ENCODE measurements around the gene MUC5B. TPM values are rescaled to one million over a fixed set of nuclear protein-coding genes. Genes with fewer than 3 reads are reported as not detected.

Gene MUC5B
- total RNA-seq, 1 donor from 2014 or later: not detected

DNA sequence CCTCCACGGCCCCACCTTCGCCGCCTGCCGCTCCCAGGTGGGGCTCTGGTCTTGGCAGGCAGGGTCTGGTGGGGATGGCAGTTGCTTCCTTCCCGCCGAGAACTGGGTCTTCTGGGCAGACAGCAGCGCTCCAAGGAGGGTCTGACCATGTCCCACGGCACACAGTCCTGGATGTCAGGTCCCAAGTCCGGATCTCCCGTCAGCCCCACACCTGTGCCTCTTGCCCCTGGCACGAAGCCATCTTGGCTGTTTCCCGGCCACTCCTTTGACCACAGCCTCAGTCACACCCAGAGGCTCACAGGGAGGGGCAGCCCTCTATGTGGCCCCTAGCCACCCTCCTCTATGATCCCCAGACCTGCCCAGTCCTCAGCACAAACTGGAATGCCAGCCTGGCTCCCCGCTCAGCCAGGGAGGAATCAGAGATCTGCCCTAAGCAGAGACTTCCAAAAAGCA is 14.3 kb downstream of the MUC5B start:
- Mint-ChIP-seq H3K27me3 (ENCODE audit: unreplicated experiment) (peaks cover 2% of the 10 kb centered on the region), H3K27ac (ENCODE audit: unreplicated experiment) (no peak overlapping the region), H3K4me1 (ENCODE audit: low read depth, unreplicated experiment) (no peaks in the 10 kb centered on the region), H3K36me3 (ENCODE audit: unreplicated experiment) (no peaks in the 10 kb centered on the region), H3K4me3 (ENCODE audit: unreplicated experiment) (no peak overlapping the region), H3K9me3 (ENCODE audit: unreplicated experiment) (peaks cover 2% of the 10 kb centered on the region)
- DNase-seq: peak; percentile 5
- TF ChIP-seq, protein P1, sequence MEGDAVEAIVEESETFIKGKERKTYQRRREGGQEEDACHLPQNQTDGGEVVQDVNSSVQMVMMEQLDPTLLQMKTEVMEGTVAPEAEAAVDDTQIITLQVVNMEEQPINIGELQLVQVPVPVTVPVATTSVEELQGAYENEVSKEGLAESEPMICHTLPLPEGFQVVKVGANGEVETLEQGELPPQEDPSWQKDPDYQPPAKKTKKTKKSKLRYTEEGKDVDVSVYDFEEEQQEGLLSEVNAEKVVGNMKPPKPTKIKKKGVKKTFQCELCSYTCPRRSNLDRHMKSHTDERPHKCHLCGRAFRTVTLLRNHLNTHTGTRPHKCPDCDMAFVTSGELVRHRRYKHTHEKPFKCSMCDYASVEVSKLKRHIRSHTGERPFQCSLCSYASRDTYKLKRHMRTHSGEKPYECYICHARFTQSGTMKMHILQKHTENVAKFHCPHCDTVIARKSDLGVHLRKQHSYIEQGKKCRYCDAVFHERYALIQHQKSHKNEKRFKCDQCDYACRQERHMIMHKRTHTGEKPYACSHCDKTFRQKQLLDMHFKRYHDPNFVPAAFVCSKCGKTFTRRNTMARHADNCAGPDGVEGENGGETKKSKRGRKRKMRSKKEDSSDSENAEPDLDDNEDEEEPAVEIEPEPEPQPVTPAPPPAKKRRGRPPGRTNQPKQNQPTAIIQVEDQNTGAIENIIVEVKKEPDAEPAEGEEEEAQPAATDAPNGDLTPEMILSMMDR (IDR thresholded peaks at IDR 0.05; ENCODE audit: partially characterized antibody, unreplicated experiment): no peak

DNA sequence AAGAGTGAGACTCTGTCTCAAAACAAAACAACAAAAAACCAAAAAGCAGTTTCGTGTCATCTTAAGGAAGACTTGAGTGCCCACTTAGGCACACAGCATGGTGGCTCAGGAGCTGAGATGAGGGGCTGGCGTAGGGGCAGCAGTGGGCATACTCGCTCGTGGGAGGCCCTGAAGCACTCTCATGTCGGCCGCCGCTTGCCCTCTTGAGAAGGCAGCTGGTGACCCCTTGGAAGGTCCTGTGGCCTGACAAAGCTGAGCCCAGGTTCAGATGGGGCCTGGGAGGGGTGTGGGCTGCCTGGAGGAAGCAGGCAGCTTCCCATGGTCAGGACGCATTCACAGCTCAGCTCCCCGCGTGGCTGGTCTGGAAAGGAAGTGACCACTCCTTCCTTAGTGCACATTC is 15.0 kb downstream of the MUC5B start:
- Mint-ChIP-seq H3K9me3 (ENCODE audit: unreplicated experiment) (peaks cover 9% of the 10 kb centered on the region), H3K27ac (ENCODE audit: unreplicated experiment) (no peak overlapping the region), H3K4me1 (ENCODE audit: low read depth, unreplicated experiment) (no peaks in the 10 kb centered on the region), H3K27me3 (ENCODE audit: unreplicated experiment) (peaks cover 2% of the 10 kb centered on the region), H3K36me3 (ENCODE audit: unreplicated experiment) (no peaks in the 10 kb centered on the region), H3K4me3 (ENCODE audit: unreplicated experiment) (no peak overlapping the region)
- TF ChIP-seq, protein P1 (IDR thresholded peaks at IDR 0.05; ENCODE audit: partially characterized antibody, unreplicated experiment): no peak
- DNase-seq: peak; percentile 16

DNA sequence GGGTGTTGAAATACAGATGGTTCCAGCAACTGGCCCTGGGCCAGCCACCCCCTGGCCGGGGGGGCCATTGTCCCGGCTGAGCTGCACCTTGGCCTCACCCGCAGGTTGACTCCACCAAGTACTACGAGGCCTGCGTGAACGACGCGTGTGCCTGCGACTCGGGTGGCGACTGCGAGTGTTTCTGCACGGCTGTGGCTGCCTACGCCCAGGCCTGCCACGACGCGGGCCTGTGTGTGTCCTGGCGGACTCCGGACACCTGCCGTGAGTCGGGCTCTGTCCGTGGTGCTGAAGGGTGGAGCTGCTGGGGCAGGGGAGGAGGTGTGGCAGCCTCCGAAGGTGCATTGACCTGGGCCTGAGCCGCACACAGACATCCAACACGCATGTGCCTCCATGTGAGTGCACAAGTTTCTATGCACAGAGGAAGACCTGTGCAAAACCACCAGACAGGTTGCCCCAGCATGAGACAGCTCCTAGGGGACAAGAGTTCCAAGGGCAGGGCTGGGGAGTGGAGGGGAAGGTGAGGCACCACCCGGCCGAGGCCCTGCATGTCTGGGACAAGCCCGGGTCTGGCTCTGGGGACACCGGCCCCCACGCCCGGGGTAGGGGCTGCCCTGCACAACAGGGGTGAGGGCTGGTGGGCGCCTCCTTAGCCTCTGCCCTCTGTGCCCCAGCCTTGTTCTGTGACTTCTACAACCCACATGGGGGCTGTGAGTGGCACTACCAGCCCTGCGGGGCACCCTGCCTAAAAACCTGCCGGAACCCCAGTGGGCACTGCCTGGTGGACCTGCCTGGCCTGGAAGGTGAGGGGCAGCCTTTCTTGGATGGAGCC is 16.1 kb downstream of the MUC5B start:
- H3K27me3 Mint-ChIP-seq (ENCODE audit: unreplicated experiment): peaks cover 2% of the 10 kb centered on the region
- H3K36me3 Mint-ChIP-seq (ENCODE audit: unreplicated experiment): no peaks in the 10 kb centered on the region
- peaks cover 9% of the 10 kb centered on the region for H3K9me3 Mint-ChIP-seq (ENCODE audit: unreplicated experiment)
- no peak overlapping the region for H3K4me3 Mint-ChIP-seq (ENCODE audit: unreplicated experiment)
- DNase-seq: no peak
- no peak overlapping the region for H3K27ac Mint-ChIP-seq (ENCODE audit: unreplicated experiment)
- H3K4me1 Mint-ChIP-seq (ENCODE audit: low read depth, unreplicated experiment): no peaks in the 10 kb centered on the region
- TF ChIP-seq, protein P1 (IDR thresholded peaks at IDR 0.05; ENCODE audit: partially characterized antibody, unreplicated experiment): no peak

DNA sequence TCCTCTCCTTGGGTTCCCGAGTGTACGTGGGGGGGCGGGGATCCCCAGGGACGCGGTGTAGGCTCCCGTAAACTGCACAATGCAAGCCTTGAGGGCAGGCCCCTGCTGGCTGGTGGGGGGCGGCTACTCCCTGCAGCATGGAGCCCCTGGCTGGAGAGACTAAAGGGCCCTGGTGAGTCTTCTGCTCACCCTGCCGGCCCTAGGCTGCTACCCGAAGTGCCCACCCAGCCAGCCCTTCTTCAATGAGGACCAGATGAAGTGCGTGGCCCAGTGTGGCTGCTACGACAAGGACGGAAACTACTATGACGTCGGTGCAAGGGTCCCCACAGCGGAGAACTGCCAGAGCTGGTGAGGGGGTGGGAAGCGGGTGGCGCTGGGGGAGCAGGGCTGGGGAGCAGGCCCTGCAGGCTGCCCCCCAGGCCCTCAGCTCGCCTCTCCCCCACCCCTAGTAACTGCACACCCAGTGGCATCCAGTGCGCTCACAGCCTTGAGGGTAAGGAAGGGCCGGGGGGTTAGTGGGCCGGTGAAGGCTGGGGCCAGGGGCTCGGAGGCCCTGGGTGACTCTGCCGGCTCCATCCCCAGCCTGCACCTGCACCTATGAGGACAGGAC is 16.8 kb downstream of the MUC5B start:
- Mint-ChIP-seq H3K4me1 (ENCODE audit: low read depth, unreplicated experiment) (no peaks in the 10 kb centered on the region), H3K36me3 (ENCODE audit: unreplicated experiment) (no peaks in the 10 kb centered on the region), H3K9me3 (ENCODE audit: unreplicated experiment) (peaks cover 9% of the 10 kb centered on the region), H3K4me3 (ENCODE audit: unreplicated experiment) (no peak overlapping the region), H3K27me3 (ENCODE audit: unreplicated experiment) (peaks cover 2% of the 10 kb centered on the region), H3K27ac (ENCODE audit: unreplicated experiment) (no peak overlapping the region)
- DNase-seq: no peak
- TF ChIP-seq, protein P1 (IDR thresholded peaks at IDR 0.05; ENCODE audit: partially characterized antibody, unreplicated experiment): no peak

DNA sequence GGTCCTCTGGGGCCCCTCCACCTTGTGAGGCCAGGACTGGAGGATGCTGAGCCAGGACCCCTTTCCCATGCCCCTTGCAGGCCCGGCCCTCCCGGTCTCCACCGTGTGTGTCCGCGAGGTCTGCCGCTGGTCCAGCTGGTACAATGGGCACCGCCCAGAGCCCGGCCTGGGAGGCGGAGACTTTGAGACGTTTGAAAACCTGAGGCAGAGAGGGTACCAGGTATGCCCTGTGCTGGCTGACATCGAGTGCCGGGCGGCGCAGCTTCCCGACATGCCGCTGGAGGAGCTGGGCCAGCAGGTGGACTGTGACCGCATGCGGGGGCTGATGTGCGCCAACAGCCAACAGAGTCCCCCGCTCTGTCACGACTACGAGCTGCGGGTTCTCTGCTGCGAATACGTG is 17.9 kb downstream of the MUC5B start:
- H3K4me1 Mint-ChIP-seq (ENCODE audit: low read depth, unreplicated experiment): no peaks in the 10 kb centered on the region
- H3K27me3 Mint-ChIP-seq (ENCODE audit: unreplicated experiment): no peaks in the 10 kb centered on the region
- H3K9me3 Mint-ChIP-seq (ENCODE audit: unreplicated experiment): peaks cover 11% of the 10 kb centered on the region
- TF ChIP-seq, protein P1 (IDR thresholded peaks at IDR 0.05; ENCODE audit: partially characterized antibody, unreplicated experiment): no peak
- H3K36me3 Mint-ChIP-seq (ENCODE audit: unreplicated experiment): no peaks in the 10 kb centered on the region
- no peak overlapping the region for H3K27ac Mint-ChIP-seq (ENCODE audit: unreplicated experiment)
- no peak for DNase-seq
- H3K4me3 Mint-ChIP-seq (ENCODE audit: unreplicated experiment): no peak overlapping the region
